Esophagus squamous epithelium (tissue), 4 donors: Measurements from ENCODE around the gene ADAMTS9.

ENCODE experiments used
- POLR2A ChIP-seq, 4 donors: fragments of 450-650 bp; IDR thresholded peaks; one replicate each; pipeline ENCODE4 v1.6.1; 2017; ENCODE audit warnings: antibody characterized with exemption in 4 of 4, mild to moderate bottlenecking in 4 of 4, moderate library complexity in 3 of 4
- TF ChIP-seq, protein P1 (sequence below), 6 experiments: fragments of 450-650 bp in 4 of 6; fragments of 200-600 bp in 2 of 6; sonication (generic) in 2 of 6; IDR thresholded peaks; one replicate each; pipeline ENCODE4 v1.5.1; 2016 to 2019; ENCODE audit warnings: antibody characterized with exemption in 6 of 6, mild to moderate bottlenecking in 4 of 6, moderate library complexity in 4 of 6

GRCh38 chr3:64501298-64501906, 186.4 kb downstream of the ADAMTS9 start:
- TF ChIP-seq, protein P1, sequence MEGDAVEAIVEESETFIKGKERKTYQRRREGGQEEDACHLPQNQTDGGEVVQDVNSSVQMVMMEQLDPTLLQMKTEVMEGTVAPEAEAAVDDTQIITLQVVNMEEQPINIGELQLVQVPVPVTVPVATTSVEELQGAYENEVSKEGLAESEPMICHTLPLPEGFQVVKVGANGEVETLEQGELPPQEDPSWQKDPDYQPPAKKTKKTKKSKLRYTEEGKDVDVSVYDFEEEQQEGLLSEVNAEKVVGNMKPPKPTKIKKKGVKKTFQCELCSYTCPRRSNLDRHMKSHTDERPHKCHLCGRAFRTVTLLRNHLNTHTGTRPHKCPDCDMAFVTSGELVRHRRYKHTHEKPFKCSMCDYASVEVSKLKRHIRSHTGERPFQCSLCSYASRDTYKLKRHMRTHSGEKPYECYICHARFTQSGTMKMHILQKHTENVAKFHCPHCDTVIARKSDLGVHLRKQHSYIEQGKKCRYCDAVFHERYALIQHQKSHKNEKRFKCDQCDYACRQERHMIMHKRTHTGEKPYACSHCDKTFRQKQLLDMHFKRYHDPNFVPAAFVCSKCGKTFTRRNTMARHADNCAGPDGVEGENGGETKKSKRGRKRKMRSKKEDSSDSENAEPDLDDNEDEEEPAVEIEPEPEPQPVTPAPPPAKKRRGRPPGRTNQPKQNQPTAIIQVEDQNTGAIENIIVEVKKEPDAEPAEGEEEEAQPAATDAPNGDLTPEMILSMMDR (IDR thresholded peaks at IDR 0.05) = no peak
- no peak for TF ChIP-seq POLR2A (IDR thresholded peaks at IDR 0.05)
